ENCODE measurements around the gene COG4.

The COG4 gene

DNA sequence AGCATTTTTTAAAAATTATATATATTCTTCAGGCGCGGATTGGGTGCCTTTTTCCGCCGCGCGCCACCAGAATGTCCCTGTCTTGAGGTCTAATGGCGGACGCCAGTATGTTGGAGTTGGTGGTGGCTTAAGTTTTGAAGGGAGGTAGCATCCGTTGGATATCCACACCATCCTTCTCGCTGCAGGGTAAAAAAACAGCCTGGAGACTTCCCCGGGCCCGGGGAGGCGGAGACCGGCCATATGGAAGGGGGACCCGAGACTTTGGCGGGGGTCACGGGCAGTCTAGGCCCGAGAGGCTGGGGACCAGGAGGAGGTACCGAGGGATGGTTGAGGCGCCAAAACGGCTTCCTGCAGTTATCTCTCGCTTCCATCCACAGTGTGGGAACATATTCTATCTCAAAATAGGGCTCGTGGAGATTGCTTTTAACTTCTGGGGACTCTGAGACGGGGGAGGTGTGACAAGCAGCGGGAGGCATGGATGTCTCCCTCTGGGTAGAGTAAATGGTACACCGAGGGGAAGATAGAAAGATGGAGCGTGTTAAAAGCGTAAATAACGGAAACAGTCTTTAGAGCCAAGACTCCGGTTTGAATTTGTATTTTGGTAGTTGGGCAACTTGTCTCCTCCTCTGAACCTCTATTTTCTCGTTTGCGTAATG lies 517 bp upstream of the COG4 start, which contains the start of gene SF3B3 (continued):
- TF ChIP-seq ZBTB7A (tag by site-specific recombination; IDR thresholded peaks at IDR 0.05; ENCODE audit: low read depth) (no peak), ZNF114 (tag by site-specific recombination; IDR thresholded peaks at IDR 0.05) (no peak), SP7 (tag by site-specific recombination; IDR thresholded peaks at IDR 0.05) (peak; percentile 38; the same call in 1 of the 2 replicates), ZNF548 (tag by site-specific recombination; IDR thresholded peaks at IDR 0.05) (no peak), OVOL3 (tag by site-specific recombination; IDR thresholded peaks at IDR 0.05) (no peak), ZBTB21 (tag by site-specific recombination; IDR thresholded peaks at IDR 0.05) (no peak), GLIS1 (tag by site-specific recombination; IDR thresholded peaks at IDR 0.05) (no peak), ZNF157 (tag by site-specific recombination; IDR thresholded peaks at IDR 0.05) (no peak), KLF10 (tag by site-specific recombination; IDR thresholded peaks at IDR 0.05) (0 out of 2 replicates have a peak, but pooled peaks have one; percentile 7), ZBTB20 (tag by site-specific recombination; IDR thresholded peaks at IDR 0.05) (no peak), IKZF3 (tag by site-specific recombination; IDR thresholded peaks at IDR 0.05) (no peak), EGR2 (tag by site-specific recombination; IDR thresholded peaks at IDR 0.05; ENCODE audit: low read depth) (no peak), ZNF596 (tag by site-specific recombination; IDR thresholded peaks at IDR 0.05) (no peak), ZNF423 (tag by site-specific recombination; IDR thresholded peaks at IDR 0.05) (no peak), ZNF133 (tag by site-specific recombination; IDR thresholded peaks at IDR 0.05) (no peak), ZNF555 (tag by site-specific recombination; conservative IDR thresholded peaks at IDR 0.05) (no peak), ZNF571 (tag by site-specific recombination; IDR thresholded peaks at IDR 0.05) (no peak), ZNF707 (tag by site-specific recombination; IDR thresholded peaks at IDR 0.05) (no peak), ZNF626 (tag by site-specific recombination; IDR thresholded peaks at IDR 0.05) (no peak), ZNF785 (tag by site-specific recombination; IDR thresholded peaks at IDR 0.05) (no peak), ZNF366 (tag by site-specific recombination; conservative IDR thresholded peaks at IDR 0.05) (no peak; the same call in 1 of the 2 replicates), HOXD13 (CRISPR knock-in tag; IDR thresholded peaks at IDR 0.05; ENCODE audit: borderline replicate concordance) (no peak), ZXDB (tag by site-specific recombination; IDR thresholded peaks at IDR 0.05) (peak; percentile 73), ZNF776 (tag by site-specific recombination; IDR thresholded peaks at IDR 0.05; ENCODE audit: borderline replicate concordance) (no peak)
- TF ChIP-seq, protein P1, sequence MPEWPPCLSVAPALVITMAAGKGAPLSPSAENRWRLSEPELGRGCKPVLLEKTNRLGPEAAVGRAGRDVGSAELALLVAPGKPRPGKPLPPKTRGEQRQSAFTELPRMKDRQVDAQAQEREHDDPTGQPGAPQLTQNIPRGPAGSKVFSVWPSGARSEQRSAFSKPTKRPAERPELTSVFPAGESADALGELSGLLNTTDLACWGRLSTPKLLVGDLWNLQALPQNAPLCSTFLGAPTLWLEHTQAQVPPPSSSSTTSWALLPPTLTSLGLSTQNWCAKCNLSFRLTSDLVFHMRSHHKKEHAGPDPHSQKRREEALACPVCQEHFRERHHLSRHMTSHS (tag by site-specific recombination; IDR thresholded peaks at IDR 0.05) = no peak
- TF ChIP-seq, protein P2, sequence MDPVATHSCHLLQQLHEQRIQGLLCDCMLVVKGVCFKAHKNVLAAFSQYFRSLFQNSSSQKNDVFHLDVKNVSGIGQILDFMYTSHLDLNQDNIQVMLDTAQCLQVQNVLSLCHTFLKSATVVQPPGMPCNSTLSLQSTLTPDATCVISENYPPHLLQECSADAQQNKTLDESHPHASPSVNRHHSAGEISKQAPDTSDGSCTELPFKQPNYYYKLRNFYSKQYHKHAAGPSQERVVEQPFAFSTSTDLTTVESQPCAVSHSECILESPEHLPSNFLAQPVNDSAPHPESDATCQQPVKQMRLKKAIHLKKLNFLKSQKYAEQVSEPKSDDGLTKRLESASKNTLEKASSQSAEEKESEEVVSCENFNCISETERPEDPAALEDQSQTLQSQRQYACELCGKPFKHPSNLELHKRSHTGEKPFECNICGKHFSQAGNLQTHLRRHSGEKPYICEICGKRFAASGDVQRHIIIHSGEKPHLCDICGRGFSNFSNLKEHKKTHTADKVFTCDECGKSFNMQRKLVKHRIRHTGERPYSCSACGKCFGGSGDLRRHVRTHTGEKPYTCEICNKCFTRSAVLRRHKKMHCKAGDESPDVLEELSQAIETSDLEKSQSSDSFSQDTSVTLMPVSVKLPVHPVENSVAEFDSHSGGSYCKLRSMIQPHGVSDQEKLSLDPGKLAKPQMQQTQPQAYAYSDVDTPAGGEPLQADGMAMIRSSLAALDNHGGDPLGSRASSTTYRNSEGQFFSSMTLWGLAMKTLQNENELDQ (tag by site-specific recombination; IDR thresholded peaks at IDR 0.05; ENCODE audit: low read depth) = no peak
- TF ChIP-seq, protein P3, sequence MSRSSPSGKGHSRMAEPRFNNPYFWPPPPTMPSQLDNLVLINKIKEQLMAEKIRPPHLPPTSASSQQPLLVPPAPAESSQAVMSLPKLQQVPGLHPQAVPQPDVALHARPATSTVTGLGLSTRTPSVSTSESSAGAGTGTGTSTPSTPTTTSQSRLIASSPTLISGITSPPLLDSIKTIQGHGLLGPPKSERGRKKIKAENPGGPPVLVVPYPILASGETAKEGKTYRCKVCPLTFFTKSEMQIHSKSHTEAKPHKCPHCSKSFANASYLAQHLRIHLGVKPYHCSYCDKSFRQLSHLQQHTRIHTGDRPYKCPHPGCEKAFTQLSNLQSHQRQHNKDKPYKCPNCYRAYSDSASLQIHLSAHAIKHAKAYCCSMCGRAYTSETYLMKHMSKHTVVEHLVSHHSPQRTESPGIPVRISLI (tag by site-specific recombination; IDR thresholded peaks at IDR 0.05) = no peak
- TF ChIP-seq, protein P4, sequence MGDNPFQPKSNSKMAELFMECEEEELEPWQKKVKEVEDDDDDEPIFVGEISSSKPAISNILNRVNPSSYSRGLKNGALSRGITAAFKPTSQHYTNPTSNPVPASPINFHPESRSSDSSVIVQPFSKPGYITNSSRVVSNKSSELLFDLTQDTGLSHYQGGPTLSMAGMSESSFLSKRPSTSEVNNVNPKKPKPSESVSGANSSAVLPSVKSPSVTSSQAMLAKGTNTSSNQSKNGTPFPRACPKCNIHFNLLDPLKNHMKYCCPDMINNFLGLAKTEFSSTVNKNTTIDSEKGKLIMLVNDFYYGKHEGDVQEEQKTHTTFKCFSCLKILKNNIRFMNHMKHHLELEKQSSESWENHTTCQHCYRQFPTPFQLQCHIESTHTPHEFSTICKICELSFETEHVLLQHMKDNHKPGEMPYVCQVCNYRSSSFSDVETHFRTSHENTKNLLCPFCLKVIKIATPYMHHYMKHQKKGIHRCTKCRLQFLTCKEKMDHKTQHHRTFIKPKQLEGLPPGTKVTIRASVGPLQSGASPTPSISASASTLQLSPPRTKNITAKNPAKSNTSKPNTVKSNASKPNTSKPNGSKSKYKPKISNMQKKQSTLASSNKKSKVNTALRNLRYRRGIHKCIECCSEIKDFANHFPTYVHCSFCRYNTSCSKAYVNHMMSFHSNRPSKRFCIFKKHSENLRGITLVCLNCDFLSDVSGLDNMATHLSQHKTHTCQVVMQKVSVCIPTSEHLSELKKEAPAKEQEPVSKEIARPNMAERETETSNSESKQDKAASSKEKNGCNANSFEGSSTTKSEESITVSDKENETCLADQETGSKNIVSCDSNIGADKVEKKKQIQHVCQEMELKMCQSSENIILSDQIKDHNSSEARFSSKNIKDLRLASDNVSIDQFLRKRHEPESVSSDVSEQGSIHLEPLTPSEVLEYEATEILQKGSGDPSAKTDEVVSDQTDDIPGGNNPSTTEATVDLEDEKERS (tag by site-specific recombination; IDR thresholded peaks at IDR 0.05) = no peak
- TF ChIP-seq, protein P5, sequence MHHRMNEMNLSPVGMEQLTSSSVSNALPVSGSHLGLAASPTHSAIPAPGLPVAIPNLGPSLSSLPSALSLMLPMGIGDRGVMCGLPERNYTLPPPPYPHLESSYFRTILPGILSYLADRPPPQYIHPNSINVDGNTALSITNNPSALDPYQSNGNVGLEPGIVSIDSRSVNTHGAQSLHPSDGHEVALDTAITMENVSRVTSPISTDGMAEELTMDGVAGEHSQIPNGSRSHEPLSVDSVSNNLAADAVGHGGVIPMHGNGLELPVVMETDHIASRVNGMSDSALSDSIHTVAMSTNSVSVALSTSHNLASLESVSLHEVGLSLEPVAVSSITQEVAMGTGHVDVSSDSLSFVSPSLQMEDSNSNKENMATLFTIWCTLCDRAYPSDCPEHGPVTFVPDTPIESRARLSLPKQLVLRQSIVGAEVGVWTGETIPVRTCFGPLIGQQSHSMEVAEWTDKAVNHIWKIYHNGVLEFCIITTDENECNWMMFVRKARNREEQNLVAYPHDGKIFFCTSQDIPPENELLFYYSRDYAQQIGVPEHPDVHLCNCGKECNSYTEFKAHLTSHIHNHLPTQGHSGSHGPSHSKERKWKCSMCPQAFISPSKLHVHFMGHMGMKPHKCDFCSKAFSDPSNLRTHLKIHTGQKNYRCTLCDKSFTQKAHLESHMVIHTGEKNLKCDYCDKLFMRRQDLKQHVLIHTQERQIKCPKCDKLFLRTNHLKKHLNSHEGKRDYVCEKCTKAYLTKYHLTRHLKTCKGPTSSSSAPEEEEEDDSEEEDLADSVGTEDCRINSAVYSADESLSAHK (tag by site-specific recombination; IDR thresholded peaks at IDR 0.05) = 0 out of 2 replicates have a peak, but pooled peaks have one; percentile 14
- TF ChIP-seq, protein P6, sequence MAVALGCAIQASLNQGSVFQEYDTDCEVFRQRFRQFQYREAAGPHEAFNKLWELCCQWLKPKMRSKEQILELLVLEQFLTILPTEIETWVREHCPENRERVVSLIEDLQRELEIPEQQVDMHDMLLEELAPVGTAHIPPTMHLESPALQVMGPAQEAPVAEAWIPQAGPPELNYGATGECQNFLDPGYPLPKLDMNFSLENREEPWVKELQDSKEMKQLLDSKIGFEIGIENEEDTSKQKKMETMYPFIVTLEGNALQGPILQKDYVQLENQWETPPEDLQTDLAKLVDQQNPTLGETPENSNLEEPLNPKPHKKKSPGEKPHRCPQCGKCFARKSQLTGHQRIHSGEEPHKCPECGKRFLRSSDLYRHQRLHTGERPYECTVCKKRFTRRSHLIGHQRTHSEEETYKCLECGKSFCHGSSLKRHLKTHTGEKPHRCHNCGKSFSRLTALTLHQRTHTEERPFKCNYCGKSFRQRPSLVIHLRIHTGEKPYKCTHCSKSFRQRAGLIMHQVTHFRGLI (tag by site-specific recombination; IDR thresholded peaks at IDR 0.05) = no peak
